OCI-M1 (cell line): ENCODE measurements around the gene THADA.
A peak's percentile ranks its signal among the peaks of the same experiment; 100 is the strongest.

ENCODE experiments used
- DNase-seq: peaks from one replicate; lab custom pipeline; 2025; lab: John Stamatoyannopoulos, UW

THADA gene

GRCh38 chr2:43325107-43325811 lies 270.6 kb downstream of the THADA start:
- no peak for DNase-seq

GRCh38 chr2:43324259-43325106 lies 271.4 kb downstream of the THADA start:
- DNase-seq = no peak

GRCh38 chr2:43323857-43324256 lies 272.0 kb downstream of the THADA start:
- no peak for DNase-seq

GRCh38 chr2:43321446-43321845 lies 274.4 kb downstream of the THADA start:
- DNase-seq = no peak

- DNase-seq = no peak
Observed at GRCh38 chr2:43319541-43319940, 276.3 kb downstream of the THADA start.

GRCh38 chr2:43318791-43319190 lies 277.0 kb downstream of the THADA start:
- no peak for DNase-seq

- no peak for DNase-seq
Observed at GRCh38 chr2:43317680-43318079, 278.2 kb downstream of the THADA start.

GRCh38 chr2:43317194-43317593 lies 278.6 kb downstream of the THADA start:
- no peak for DNase-seq

GRCh38 chr2:43315482-43315881 lies 280.4 kb downstream of the THADA start:
- DNase-seq = no peak

- DNase-seq = no peak
Observed at GRCh38 chr2:43314299-43314927, 281.4 kb downstream of the THADA start.

GRCh38 chr2:43313642-43314017 lies 282.2 kb downstream of the THADA start:
- DNase-seq = no peak

GRCh38 chr2:43312755-43313641 lies 282.8 kb downstream of the THADA start:
- no peak for DNase-seq

- no peak for DNase-seq
Observed at GRCh38 chr2:43311276-43311675, 284.6 kb downstream of the THADA start.

- DNase-seq = no peak
Observed at GRCh38 chr2:43309935-43310334, 285.9 kb downstream of the THADA start.

GRCh38 chr2:43307973-43308372 lies 287.9 kb downstream of the THADA start:
- DNase-seq = no peak

- no peak for DNase-seq
Observed at GRCh38 chr2:43307046-43307445, 288.8 kb downstream of the THADA start.

GRCh38 chr2:43306197-43306596 lies 289.6 kb downstream of the THADA start:
- no peak for DNase-seq

GRCh38 chr2:43305517-43305916 lies 290.3 kb downstream of the THADA start:
- DNase-seq = no peak

GRCh38 chr2:43305012-43305411 lies 290.8 kb downstream of the THADA start:
- no peak for DNase-seq

GRCh38 chr2:43303889-43304288 lies 291.9 kb downstream of the THADA start:
- DNase-seq = no peak

GRCh38 chr2:43302961-43303494 lies 292.8 kb downstream of the THADA start:
- DNase-seq = peak; percentile 68
